Measurements from ENCODE around the gene RASSF9.

RASSF9 gene

GRCh38 chr12:85836197-85837090 is at the start of gene RASSF9:
RASSF9 (minus strand) TSS chr12:85836409; CDS start chr12:85836201, 208 bp downstream.
- no peak for DNase-seq

GRCh38 chr12:85883763-85884162 is 47.6 kb upstream of the RASSF9 start:
- DNase-seq: no peak

GRCh38 chr12:85877459-85877858 is 41.2 kb upstream of the RASSF9 start:
- DNase-seq: no peak

GRCh38 chr12:85874031-85874461 is 37.8 kb upstream of the RASSF9 start, which contains the start of gene NTS:
NTS (plus strand) TSS chr12:85874295; CDS start chr12:85874404, 109 bp downstream.
- DNase-seq: no peak

GRCh38 chr12:85872497-85873091 is 36.4 kb upstream of the RASSF9 start:
- no peak for DNase-seq

GRCh38 chr12:85866986-85867776 is 31.0 kb upstream of the RASSF9 start:
- no peak for DNase-seq

- DNase-seq: no peak
Measured at GRCh38 chr12:85865890-85866289, 29.7 kb upstream of the RASSF9 start.

GRCh38 chr12:85856966-85857365 is 20.8 kb upstream of the RASSF9 start:
- DNase-seq: no peak

- DNase-seq: no peak
Measured at GRCh38 chr12:85855305-85855704, 19.1 kb upstream of the RASSF9 start.

GRCh38 chr12:85849344-85849743 is 13.1 kb upstream of the RASSF9 start:
- no peak for DNase-seq

GRCh38 chr12:85843606-85844310 is 7.5 kb upstream of the RASSF9 start:
- no peak for DNase-seq

- no peak for DNase-seq
Measured at GRCh38 chr12:85835426-85836196, 598 bp downstream of the RASSF9 start.

GRCh38 chr12:85834378-85834777 is 1.8 kb downstream of the RASSF9 start:
- DNase-seq: no peak

- DNase-seq: no peak
Measured at GRCh38 chr12:85833579-85833978, 2.6 kb downstream of the RASSF9 start.

- DNase-seq: no peak
Measured at GRCh38 chr12:85831327-85831990, 4.8 kb downstream of the RASSF9 start.

- DNase-seq: no peak
Measured at GRCh38 chr12:85829391-85829790, 6.8 kb downstream of the RASSF9 start.

- no peak for DNase-seq
Measured at GRCh38 chr12:85828576-85828975, 7.6 kb downstream of the RASSF9 start.

- DNase-seq: no peak
Measured at GRCh38 chr12:85825746-85826145, 10.5 kb downstream of the RASSF9 start.

GRCh38 chr12:85823436-85824180 is 12.6 kb downstream of the RASSF9 start:
- no peak for DNase-seq

GRCh38 chr12:85821759-85822158 is 14.4 kb downstream of the RASSF9 start:
- DNase-seq: no peak

GRCh38 chr12:85821206-85821605 is 15.0 kb downstream of the RASSF9 start:
- DNase-seq: no peak
